ENCODE measurements around the gene POF1B. TPM values are rescaled to one million over a fixed set of nuclear protein-coding genes. Genes with fewer than 3 reads are reported as not detected.

The POF1B gene
- not detected in 2 replicates for polyA plus RNA-seq (2011; rRNA removed)
- polyA minus RNA-seq (2011; rRNA and poly(A)+ RNA removed): not detected in 2 replicates

GRCh38 chrX:85379174-85379907 lies at the start of gene POF1B:
POF1B (minus strand) TSS chrX:85379665; CDS start chrX:85379454, 211 bp downstream.
- no peaks in the 10 kb centered on the region for H3K27me3 ChIP-seq (ENCODE audit: control insufficient read depth, insufficient read depth, low read length)
- no peak for DNase-seq (ENCODE audit: low read depth, low spot score)
- H3K9me3 ChIP-seq (ENCODE audit: control insufficient read depth, insufficient read depth, low read length): no peaks in the 10 kb centered on the region
- H3K27ac ChIP-seq (ENCODE audit: low read depth, low read length): no peak within 1 kb of the TSS
- ChIA-PET POLR2A (no interaction called here), CTCF (no interaction called here)
- no peak for TF ChIP-seq CTCF (IDR thresholded peaks at IDR 0.05; ENCODE audit: low read depth, low read length)
- H3K4me3 ChIP-seq (ENCODE audit: low read depth, low read length): no peak within 1 kb of the TSS

GRCh38 chrX:85429066-85429465 lies 49.6 kb upstream of the POF1B start:
- DNase-seq (ENCODE audit: low read depth, low spot score): no peak
- TF ChIP-seq CTCF (IDR thresholded peaks at IDR 0.05; ENCODE audit: low read depth, low read length): no peak
- no peak overlapping the region for H3K27ac ChIP-seq (ENCODE audit: low read depth, low read length)
- ChIA-PET POLR2A (no interaction called here), CTCF (no interaction called here)
- no peaks in the 10 kb centered on the region for H3K27me3 ChIP-seq (ENCODE audit: control insufficient read depth, insufficient read depth, low read length)
- no peak overlapping the region for H3K4me3 ChIP-seq (ENCODE audit: low read depth, low read length)
- H3K9me3 ChIP-seq (ENCODE audit: control insufficient read depth, insufficient read depth, low read length): no peaks in the 10 kb centered on the region

GRCh38 chrX:85419293-85419692 lies 39.8 kb upstream of the POF1B start:
- H3K27me3 ChIP-seq (ENCODE audit: control insufficient read depth, insufficient read depth, low read length): no peaks in the 10 kb centered on the region
- ChIA-PET POLR2A (no interaction called here), CTCF (no interaction called here)
- TF ChIP-seq CTCF (IDR thresholded peaks at IDR 0.05; ENCODE audit: low read depth, low read length): no peak
- no peak for DNase-seq (ENCODE audit: low read depth, low spot score)
- H3K27ac ChIP-seq (ENCODE audit: low read depth, low read length): no peak overlapping the region
- no peaks in the 10 kb centered on the region for H3K9me3 ChIP-seq (ENCODE audit: control insufficient read depth, insufficient read depth, low read length)
- no peak overlapping the region for H3K4me3 ChIP-seq (ENCODE audit: low read depth, low read length)

GRCh38 chrX:85391878-85392238 lies 12.4 kb upstream of the POF1B start:
- POLR2A ChIA-PET: no interaction called here
- no peaks in the 10 kb centered on the region; the same call in 1 of the 2 replicates for H3K9me3 ChIP-seq (ENCODE audit: control insufficient read depth, insufficient read depth, low read length)
- no peak for DNase-seq (ENCODE audit: low read depth, low spot score)
- no peaks in the 10 kb centered on the region for H3K27me3 ChIP-seq (ENCODE audit: control insufficient read depth, insufficient read depth, low read length)
- no peak for TF ChIP-seq CTCF (IDR thresholded peaks at IDR 0.05; ENCODE audit: low read depth, low read length)
- H3K4me3 ChIP-seq (ENCODE audit: low read depth, low read length): no peak overlapping the region
- CTCF ChIA-PET: no interaction called here
- no peak overlapping the region for H3K27ac ChIP-seq (ENCODE audit: low read depth, low read length)

- Histone ChIP-seq H3K27ac (ENCODE audit: low read depth, low read length) (no peak overlapping the region), H3K9me3 (ENCODE audit: control insufficient read depth, insufficient read depth, low read length) (no peaks in the 10 kb centered on the region; the same call in 1 of the 2 replicates), H3K4me3 (ENCODE audit: low read depth, low read length) (no peak overlapping the region), H3K27me3 (ENCODE audit: control insufficient read depth, insufficient read depth, low read length) (no peaks in the 10 kb centered on the region)
- POLR2A ChIA-PET: no interaction called here
- CTCF ChIA-PET: no interaction called here
- no peak for TF ChIP-seq CTCF (IDR thresholded peaks at IDR 0.05; ENCODE audit: low read depth, low read length)
- DNase-seq (ENCODE audit: low read depth, low spot score): no peak
These were observed 11.9 kb upstream of the POF1B start for GRCh38 chrX:85391185-85391877.

Measured in AG04450 (cell line).